NCI-H1694 (cell line): ENCODE data around the gene TEX19.

Experiments
- DNase-seq: peaks from one replicate; lab custom pipeline; 2025; lab: John Stamatoyannopoulos, UW

TEX19 gene

GRCh38 chr17:82358465-82359350, at the start of gene TEX19:
TEX19 (plus strand) TSS chr17:82359247; CDS start chr17:82362151, 2,904 bp downstream.
- DNase-seq = peak; percentile 59

- no peak for DNase-seq
These were observed 49.1 kb upstream of the TEX19 start for GRCh38 chr17:82309656-82310570.

- DNase-seq = no peak
These were observed 48.2 kb upstream of the TEX19 start for GRCh38 chr17:82310877-82311276.

GRCh38 chr17:82311971-82312370, 47.1 kb upstream of the TEX19 start:
- DNase-seq = no peak

- DNase-seq = no peak
These were observed 45.6 kb upstream of the TEX19 start for GRCh38 chr17:82313195-82314011.

- no peak for DNase-seq
These were observed 44.9 kb upstream of the TEX19 start for GRCh38 chr17:82314012-82314726.

- DNase-seq = no peak
These were observed 44.1 kb upstream of the TEX19 start for GRCh38 chr17:82314727-82315605.

GRCh38 chr17:82315703-82316358, 43.2 kb upstream of the TEX19 start:
- DNase-seq = no peak

GRCh38 chr17:82316651-82317393, 42.2 kb upstream of the TEX19 start:
- DNase-seq = no peak

- no peak for DNase-seq
These were observed 41.5 kb upstream of the TEX19 start, which contains the start of gene CD7 for GRCh38 chr17:82317394-82318168. CD7 (minus strand) TSS chr17:82317608; CDS start chr17:82317495, 113 bp downstream.

GRCh38 chr17:82318169-82318498, 40.9 kb upstream of the TEX19 start:
- no peak for DNase-seq

- DNase-seq = no peak
These were observed 40.1 kb upstream of the TEX19 start for GRCh38 chr17:82318772-82319606.

- DNase-seq = no peak
These were observed 39.4 kb upstream of the TEX19 start for GRCh38 chr17:82319619-82320062.

GRCh38 chr17:82320140-82320840, 38.8 kb upstream of the TEX19 start:
- no peak for DNase-seq

- no peak for DNase-seq
These were observed 37.8 kb upstream of the TEX19 start for GRCh38 chr17:82320956-82321927.
